ENCODE results near the gene DHRS7C. TPM values are rescaled to one million over a fixed set of nuclear protein-coding genes. Genes with fewer than 3 reads are reported as not detected.
A peak's percentile ranks its signal among the peaks of the same experiment; 100 is the strongest.

The DHRS7C gene
- total RNA-seq, 1 donor from 2014 or later = not detected

GRCh38 chr17:9829343-9829742, 38.0 kb upstream of the DHRS7C start:
- Histone ChIP-seq H3K4me3 (ENCODE audit: insufficient read depth, low read depth, low read length) (no peak overlapping the region), H2AFZ (ENCODE audit: low read depth, low read length) (no peak overlapping the region), H3K4me2 (ENCODE audit: low read length) (no peak overlapping the region), H3K9ac (ENCODE audit: low read length) (no peak overlapping the region), H3K36me3 (ENCODE audit: insufficient read depth, low read length) (no peaks in the 10 kb centered on the region), H3K4me1 (ENCODE audit: insufficient read depth, low read length) (no peaks in the 10 kb centered on the region), H3K27me3 (ENCODE audit: insufficient read depth, low read length) (peaks cover 2% of the 10 kb centered on the region), H3K27ac (ENCODE audit: low read depth, low read length) (no peak overlapping the region), H3K9me3 (ENCODE audit: insufficient read depth, low read depth, low read length) (no peaks in the 10 kb centered on the region), H3K79me2 (ENCODE audit: insufficient read depth, low read length) (no peaks in the 10 kb centered on the region), H4K20me1 (ENCODE audit: insufficient read depth, low read length) (no peaks in the 10 kb centered on the region)
- no peaks in the 10 kb centered on the region for H3K36me3 Mint-ChIP-seq (ENCODE audit: low read depth, unreplicated experiment)
- no peak overlapping the region for H3K4me3 Mint-ChIP-seq (ENCODE audit: unreplicated experiment)
- TF ChIP-seq CTCF (IDR thresholded peaks at IDR 0.05; ENCODE audit: insufficient read depth, low read depth, low read length) (no peak), EZH2 (IDR thresholded peaks at IDR 0.05; ENCODE audit: insufficient read depth, low read length) (no peak)
- H3K27me3 Mint-ChIP-seq (ENCODE audit: low read depth, unreplicated experiment) = peaks cover 8% of the 10 kb centered on the region
- H3K9me3 Mint-ChIP-seq (ENCODE audit: unreplicated experiment) = peaks cover 10% of the 10 kb centered on the region
- H3K4me1 Mint-ChIP-seq (ENCODE audit: low read depth, unreplicated experiment) = peaks cover 6% of the 10 kb centered on the region
- no peak overlapping the region for H3K27ac Mint-ChIP-seq (ENCODE audit: unreplicated experiment)
- no peak for FAIRE-seq
- no peak for DNase-seq (ENCODE audit: low read depth)

- H3K27ac ChIP-seq (ENCODE audit: low read depth, low read length) = no peak overlapping the region
- no peaks in the 10 kb centered on the region for H3K79me2 ChIP-seq (ENCODE audit: insufficient read depth, low read length)
- H3K4me3 Mint-ChIP-seq (ENCODE audit: unreplicated experiment) = no peak overlapping the region
- no peak overlapping the region for H3K4me3 ChIP-seq (ENCODE audit: insufficient read depth, low read depth, low read length)
- H3K36me3 ChIP-seq (ENCODE audit: insufficient read depth, low read length) = no peaks in the 10 kb centered on the region
- H3K9ac ChIP-seq (ENCODE audit: low read length) = no peak overlapping the region
- FAIRE-seq (no peak), DNase-seq (ENCODE audit: low read depth) (peak; percentile 61)
- H3K9me3 Mint-ChIP-seq (ENCODE audit: unreplicated experiment) = peaks cover 5% of the 10 kb centered on the region
- peaks cover 2% of the 10 kb centered on the region for H3K27me3 ChIP-seq (ENCODE audit: insufficient read depth, low read length)
- no peaks in the 10 kb centered on the region for H3K4me1 ChIP-seq (ENCODE audit: insufficient read depth, low read length)
- no peaks in the 10 kb centered on the region for H3K36me3 Mint-ChIP-seq (ENCODE audit: low read depth, unreplicated experiment)
- no peak for TF ChIP-seq CTCF (IDR thresholded peaks at IDR 0.05; ENCODE audit: insufficient read depth, low read depth, low read length)
- no peak for TF ChIP-seq EZH2 (IDR thresholded peaks at IDR 0.05; ENCODE audit: insufficient read depth, low read length)
- H2AFZ ChIP-seq (ENCODE audit: low read depth, low read length) = no peak overlapping the region
- H3K4me2 ChIP-seq (ENCODE audit: low read length) = no peak overlapping the region
- H4K20me1 ChIP-seq (ENCODE audit: insufficient read depth, low read length) = no peaks in the 10 kb centered on the region
- H3K4me1 Mint-ChIP-seq (ENCODE audit: low read depth, unreplicated experiment) = peaks cover 6% of the 10 kb centered on the region
- peaks cover 16% of the 10 kb centered on the region for H3K27me3 Mint-ChIP-seq (ENCODE audit: low read depth, unreplicated experiment)
- no peaks in the 10 kb centered on the region for H3K9me3 ChIP-seq (ENCODE audit: insufficient read depth, low read depth, low read length)
- no peak overlapping the region for H3K27ac Mint-ChIP-seq (ENCODE audit: unreplicated experiment)
Observed at GRCh38 chr17:9828296-9829295, 37.2 kb upstream of the DHRS7C start.

Data from astrocyte (in vitro differentiated cells and primary cell).